WTC11 (cell line): ENCODE results near the gene FTSJ3. TPM values are rescaled to one million over a fixed set of nuclear protein-coding genes. Genes with fewer than 3 reads are reported as not detected.

Source experiments
- ATAC-seq: fragments of 200-7000 bp; cut with Tn5 transposase; 2 replicates; pipeline ENCODE4 v1.10.0; 2021; ENCODE audit warnings: mild to moderate bottlenecking, moderate library complexity
- CTCF ChIA-PET: fragments of 300-600 bp; sonication (Branson Sonifier 250); formaldehyde crosslinking; loops from one replicate; lab custom pipeline; 2021; ENCODE audit warnings: antibody characterized with exemption; lab: Charles Lee
- POLR2A ChIA-PET: fragments of 350-600 bp; sonication (Branson Sonifier 250); formaldehyde crosslinking; loops from one replicate; lab custom pipeline; 2021; ENCODE audit warnings: antibody characterized with exemption; lab: Charles Lee
- DNase-seq: peaks from one replicate; pipeline ENCODE4 v3.0.0; 2021; ENCODE audit warnings: low spot score
- H3K27ac Mint-ChIP-seq: 2 replicates; pipeline ENCODE4 v1.8.0; 2021; ENCODE audit warnings: mixed read lengths
- H3K27me3 Mint-ChIP-seq: 2 replicates; pipeline ENCODE4 v1.8.0; 2021; ENCODE audit warnings: low read depth, mild to moderate bottlenecking, moderate library complexity, mixed read lengths
- H3K36me3 Mint-ChIP-seq: 2 replicates; pipeline ENCODE4 v1.8.0; 2021; ENCODE audit warnings: mixed read lengths
- H3K4me1 Mint-ChIP-seq: 2 replicates; pipeline ENCODE4 v1.8.0; 2022; ENCODE audit warnings: mixed read lengths
- H3K4me3 Mint-ChIP-seq: 2 replicates; pipeline ENCODE4 v1.8.0; 2021; ENCODE audit warnings: mild to moderate bottlenecking, moderate library complexity, mixed read lengths
- H3K9me3 Mint-ChIP-seq: 2 replicates; pipeline ENCODE4 v1.8.0; 2021; ENCODE audit warnings: mixed read lengths
- ATF1 ChIP-seq: sonication (generic); formaldehyde crosslinking; IDR thresholded peaks from 2 replicates; pipeline ENCODE4 v1.8.1; 2023; ENCODE audit warnings: mild to moderate bottlenecking, moderate library complexity, missing genetic modification reagents
- EMX1 ChIP-seq: fragments of 250-450 bp; sonication (Bioruptor Pico); IDR thresholded peaks from 2 replicates; pipeline ENCODE4 v1.8.0; 2021; ENCODE audit warnings: mild to moderate bottlenecking
- GRHL2 ChIP-seq: fragments of 250-450 bp; sonication (Bioruptor Pico); IDR thresholded peaks from 2 replicates; pipeline ENCODE4 v1.8.0; 2022; ENCODE audit warnings: mild to moderate bottlenecking, moderate library complexity; ENCODE audit not compliant: insufficient replicate concordance, severe bottlenecking
- JUN ChIP-seq: sonication (generic); formaldehyde crosslinking; IDR thresholded peaks from 2 replicates; pipeline ENCODE4 v1.8.0; 2023; ENCODE audit warnings: mild to moderate bottlenecking, missing genetic modification reagents
- MXD4 ChIP-seq: fragments of 250-450 bp; sonication (Bioruptor Pico); IDR thresholded peaks from 2 replicates; pipeline ENCODE4 v1.8.0; 2021; ENCODE audit warnings: mild to moderate bottlenecking, moderate library complexity, borderline replicate concordance
- MYBL2 ChIP-seq: sonication (generic); formaldehyde crosslinking; IDR thresholded peaks from 2 replicates; pipeline ENCODE4 v1.8.1; 2023; ENCODE audit warnings: mild to moderate bottlenecking, moderate library complexity, missing genetic modification reagents
- NFYB ChIP-seq: sonication (generic); formaldehyde crosslinking; conservative IDR thresholded peaks from 2 replicates; pipeline ENCODE4 v1.8.0; 2022; ENCODE audit warnings: low read depth, missing genetic modification reagents
- PRRX2 ChIP-seq: fragments of 250-450 bp; sonication (Bioruptor Pico); IDR thresholded peaks from 2 replicates; pipeline ENCODE4 v1.8.0; 2021; ENCODE audit warnings: mild to moderate bottlenecking
- RELA ChIP-seq: sonication (generic); formaldehyde crosslinking; IDR thresholded peaks from 2 replicates; pipeline ENCODE4 v1.8.1; 2022; ENCODE audit warnings: missing genetic modification reagents, mild to moderate bottlenecking, borderline replicate concordance
- SP1 ChIP-seq: sonication (generic); formaldehyde crosslinking; conservative IDR thresholded peaks from 2 replicates; pipeline ENCODE4 v1.8.1; 2022; ENCODE audit warnings: missing genetic modification reagents
- TCF7 ChIP-seq: sonication (generic); formaldehyde crosslinking; IDR thresholded peaks from 2 replicates; pipeline ENCODE4 v1.8.0; 2022; ENCODE audit warnings: mild to moderate bottlenecking, low read depth, missing genetic modification reagents, moderate library complexity
- TP53 ChIP-seq: sonication (generic); formaldehyde crosslinking; IDR thresholded peaks from 2 replicates; pipeline ENCODE4 v1.8.1; 2023; ENCODE audit warnings: mild to moderate bottlenecking, missing genetic modification reagents
- ZNF121 ChIP-seq: sonication (generic); formaldehyde crosslinking; IDR thresholded peaks from 2 replicates; pipeline ENCODE4 v1.8.0; 2023; ENCODE audit warnings: missing genetic modification reagents
- ZNF138 ChIP-seq: sonication (generic); formaldehyde crosslinking; conservative IDR thresholded peaks from 2 replicates; pipeline ENCODE4 v1.8.1; 2022; ENCODE audit warnings: mild to moderate bottlenecking, moderate library complexity, missing genetic modification reagents
- ZNF263 ChIP-seq: sonication (generic); formaldehyde crosslinking; IDR thresholded peaks from 2 replicates; pipeline ENCODE4 v1.8.1; 2022; ENCODE audit warnings: low read depth, mild to moderate bottlenecking, moderate library complexity, missing genetic modification reagents
- ZNF671 ChIP-seq: fragments of 250-450 bp; sonication (Bioruptor Pico); IDR thresholded peaks from 2 replicates; pipeline ENCODE4 v1.8.0; 2021; ENCODE audit warnings: mild to moderate bottlenecking
- total RNA-seq: library from RNA; stranded (reverse); gene quantifications from 3 replicates; pipeline ENCODE4 v1.2.3, GENCODE V29; 2021
- TF ChIP-seq, protein P1 (sequence below): sonication (generic); formaldehyde crosslinking; IDR thresholded peaks from 2 replicates; pipeline ENCODE4 v1.8.1; 2023; ENCODE audit warnings: mild to moderate bottlenecking, missing genetic modification reagents, borderline replicate concordance
- TF ChIP-seq, protein P2 (sequence below): sonication (generic); formaldehyde crosslinking; IDR thresholded peaks from 2 replicates; pipeline ENCODE4 v1.8.1; 2022; ENCODE audit warnings: mild to moderate bottlenecking, moderate library complexity, missing genetic modification reagents
- TF ChIP-seq, protein P3 (sequence below): sonication (generic); formaldehyde crosslinking; IDR thresholded peaks from 2 replicates; pipeline ENCODE4 v1.8.1; 2023; ENCODE audit warnings: mild to moderate bottlenecking, missing genetic modification reagents
- TF ChIP-seq, protein P4 (sequence below): sonication (generic); formaldehyde crosslinking; IDR thresholded peaks from 2 replicates; pipeline ENCODE4 v1.8.0; 2022; ENCODE audit warnings: mild to moderate bottlenecking, missing genetic modification reagents

Gene FTSJ3
- total RNA-seq, 1 experiment from 2014 or later: 62.1 TPM

DNA sequence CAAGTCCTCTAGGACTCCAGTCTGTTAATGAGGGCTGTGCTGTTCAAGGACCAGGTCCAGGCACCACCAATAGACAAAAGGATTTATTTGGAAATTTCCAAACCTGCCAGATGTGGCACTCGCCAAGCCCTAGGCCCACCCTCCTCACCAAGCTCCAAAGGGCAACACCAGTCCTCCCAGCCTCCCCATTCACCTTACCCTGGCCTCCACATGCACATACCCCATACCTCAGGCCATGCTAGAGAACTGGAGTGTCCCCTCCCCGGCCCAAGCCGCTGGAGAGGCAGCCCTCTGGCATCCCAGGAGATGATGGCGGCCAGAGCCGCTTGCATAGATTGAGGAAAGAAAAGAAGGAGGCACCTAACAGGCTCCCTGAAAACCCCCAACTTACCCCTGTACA is 4.6 kb upstream of the FTSJ3 start:
- Mint-ChIP-seq H3K4me3 (no peak overlapping the region), H3K9me3 (no peaks in the 10 kb centered on the region), H3K36me3 (peaks cover 67% of the 10 kb centered on the region), H3K27ac (no peak overlapping the region), H3K27me3 (no peaks in the 10 kb centered on the region), H3K4me1 (peaks cover 12% of the 10 kb centered on the region)
- TF ChIP-seq SP1 (CRISPR knock-in tag) (no peak), ATF1 (CRISPR knock-in tag) (no peak), ZNF121 (no peak), MXD4 (CRISPR knock-in tag) (no peak), TCF7 (CRISPR knock-in tag) (no peak), EMX1 (CRISPR knock-in tag) (no peak), MYBL2 (CRISPR knock-in tag) (no peak), GRHL2 (no peak)
- TF ChIP-seq, protein P1, sequence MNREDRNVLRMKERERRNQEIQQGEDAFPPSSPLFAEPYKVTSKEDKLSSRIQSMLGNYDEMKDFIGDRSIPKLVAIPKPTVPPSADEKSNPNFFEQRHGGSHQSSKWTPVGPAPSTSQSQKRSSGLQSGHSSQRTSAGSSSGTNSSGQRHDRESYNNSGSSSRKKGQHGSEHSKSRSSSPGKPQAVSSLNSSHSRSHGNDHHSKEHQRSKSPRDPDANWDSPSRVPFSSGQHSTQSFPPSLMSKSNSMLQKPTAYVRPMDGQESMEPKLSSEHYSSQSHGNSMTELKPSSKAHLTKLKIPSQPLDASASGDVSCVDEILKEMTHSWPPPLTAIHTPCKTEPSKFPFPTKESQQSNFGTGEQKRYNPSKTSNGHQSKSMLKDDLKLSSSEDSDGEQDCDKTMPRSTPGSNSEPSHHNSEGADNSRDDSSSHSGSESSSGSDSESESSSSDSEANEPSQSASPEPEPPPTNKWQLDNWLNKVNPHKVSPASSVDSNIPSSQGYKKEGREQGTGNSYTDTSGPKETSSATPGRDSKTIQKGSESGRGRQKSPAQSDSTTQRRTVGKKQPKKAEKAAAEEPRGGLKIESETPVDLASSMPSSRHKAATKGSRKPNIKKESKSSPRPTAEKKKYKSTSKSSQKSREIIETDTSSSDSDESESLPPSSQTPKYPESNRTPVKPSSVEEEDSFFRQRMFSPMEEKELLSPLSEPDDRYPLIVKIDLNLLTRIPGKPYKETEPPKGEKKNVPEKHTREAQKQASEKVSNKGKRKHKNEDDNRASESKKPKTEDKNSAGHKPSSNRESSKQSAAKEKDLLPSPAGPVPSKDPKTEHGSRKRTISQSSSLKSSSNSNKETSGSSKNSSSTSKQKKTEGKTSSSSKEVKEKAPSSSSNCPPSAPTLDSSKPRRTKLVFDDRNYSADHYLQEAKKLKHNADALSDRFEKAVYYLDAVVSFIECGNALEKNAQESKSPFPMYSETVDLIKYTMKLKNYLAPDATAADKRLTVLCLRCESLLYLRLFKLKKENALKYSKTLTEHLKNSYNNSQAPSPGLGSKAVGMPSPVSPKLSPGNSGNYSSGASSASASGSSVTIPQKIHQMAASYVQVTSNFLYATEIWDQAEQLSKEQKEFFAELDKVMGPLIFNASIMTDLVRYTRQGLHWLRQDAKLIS (CRISPR knock-in tag): no peak
- TF ChIP-seq, protein P2, sequence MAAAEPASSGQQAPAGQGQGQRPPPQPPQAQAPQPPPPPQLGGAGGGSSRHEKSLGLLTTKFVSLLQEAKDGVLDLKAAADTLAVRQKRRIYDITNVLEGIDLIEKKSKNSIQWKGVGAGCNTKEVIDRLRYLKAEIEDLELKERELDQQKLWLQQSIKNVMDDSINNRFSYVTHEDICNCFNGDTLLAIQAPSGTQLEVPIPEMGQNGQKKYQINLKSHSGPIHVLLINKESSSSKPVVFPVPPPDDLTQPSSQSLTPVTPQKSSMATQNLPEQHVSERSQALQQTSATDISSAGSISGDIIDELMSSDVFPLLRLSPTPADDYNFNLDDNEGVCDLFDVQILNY (CRISPR knock-in tag): no peak
- DNase-seq (no peak), ATAC-seq (no peak)
- POLR2A ChIA-PET: no interaction called here
- CTCF ChIA-PET: no interaction called here

DNA sequence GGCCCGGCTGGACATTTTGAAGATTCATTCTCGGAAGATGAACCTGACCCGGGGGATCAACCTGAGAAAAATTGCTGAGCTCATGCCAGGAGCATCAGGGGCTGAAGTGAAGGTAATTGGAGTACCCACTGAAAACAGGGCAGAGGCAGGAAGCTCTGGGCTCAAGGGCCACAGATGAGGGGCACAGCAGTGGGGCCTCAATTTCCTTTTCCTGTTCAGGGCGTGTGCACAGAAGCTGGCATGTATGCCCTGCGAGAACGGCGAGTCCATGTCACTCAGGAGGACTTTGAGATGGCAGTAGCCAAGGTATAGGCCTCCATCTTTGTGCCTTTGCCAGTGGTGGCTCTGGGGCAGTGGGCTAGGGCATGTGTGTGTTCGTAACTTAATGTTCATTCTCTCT is 4.0 kb upstream of the FTSJ3 start:
- Mint-ChIP-seq H3K27ac (no peak overlapping the region), H3K9me3 (no peaks in the 10 kb centered on the region), H3K36me3 (peaks cover 65% of the 10 kb centered on the region), H3K4me3 (no peak overlapping the region), H3K4me1 (peaks cover 12% of the 10 kb centered on the region), H3K27me3 (no peaks in the 10 kb centered on the region)
- ChIA-PET POLR2A (no interaction called here), CTCF (no interaction called here)
- DNase-seq (no peak), ATAC-seq (no peak)
- TF ChIP-seq, protein P3, sequence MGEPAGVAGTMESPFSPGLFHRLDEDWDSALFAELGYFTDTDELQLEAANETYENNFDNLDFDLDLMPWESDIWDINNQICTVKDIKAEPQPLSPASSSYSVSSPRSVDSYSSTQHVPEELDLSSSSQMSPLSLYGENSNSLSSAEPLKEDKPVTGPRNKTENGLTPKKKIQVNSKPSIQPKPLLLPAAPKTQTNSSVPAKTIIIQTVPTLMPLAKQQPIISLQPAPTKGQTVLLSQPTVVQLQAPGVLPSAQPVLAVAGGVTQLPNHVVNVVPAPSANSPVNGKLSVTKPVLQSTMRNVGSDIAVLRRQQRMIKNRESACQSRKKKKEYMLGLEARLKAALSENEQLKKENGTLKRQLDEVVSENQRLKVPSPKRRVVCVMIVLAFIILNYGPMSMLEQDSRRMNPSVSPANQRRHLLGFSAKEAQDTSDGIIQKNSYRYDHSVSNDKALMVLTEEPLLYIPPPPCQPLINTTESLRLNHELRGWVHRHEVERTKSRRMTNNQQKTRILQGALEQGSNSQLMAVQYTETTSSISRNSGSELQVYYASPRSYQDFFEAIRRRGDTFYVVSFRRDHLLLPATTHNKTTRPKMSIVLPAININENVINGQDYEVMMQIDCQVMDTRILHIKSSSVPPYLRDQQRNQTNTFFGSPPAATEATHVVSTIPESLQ (CRISPR knock-in tag): no peak
- no peak for TF ChIP-seq TP53 (CRISPR knock-in tag)
- no peak for TF ChIP-seq ZNF138 (CRISPR knock-in tag)
- TF ChIP-seq, protein P4, sequence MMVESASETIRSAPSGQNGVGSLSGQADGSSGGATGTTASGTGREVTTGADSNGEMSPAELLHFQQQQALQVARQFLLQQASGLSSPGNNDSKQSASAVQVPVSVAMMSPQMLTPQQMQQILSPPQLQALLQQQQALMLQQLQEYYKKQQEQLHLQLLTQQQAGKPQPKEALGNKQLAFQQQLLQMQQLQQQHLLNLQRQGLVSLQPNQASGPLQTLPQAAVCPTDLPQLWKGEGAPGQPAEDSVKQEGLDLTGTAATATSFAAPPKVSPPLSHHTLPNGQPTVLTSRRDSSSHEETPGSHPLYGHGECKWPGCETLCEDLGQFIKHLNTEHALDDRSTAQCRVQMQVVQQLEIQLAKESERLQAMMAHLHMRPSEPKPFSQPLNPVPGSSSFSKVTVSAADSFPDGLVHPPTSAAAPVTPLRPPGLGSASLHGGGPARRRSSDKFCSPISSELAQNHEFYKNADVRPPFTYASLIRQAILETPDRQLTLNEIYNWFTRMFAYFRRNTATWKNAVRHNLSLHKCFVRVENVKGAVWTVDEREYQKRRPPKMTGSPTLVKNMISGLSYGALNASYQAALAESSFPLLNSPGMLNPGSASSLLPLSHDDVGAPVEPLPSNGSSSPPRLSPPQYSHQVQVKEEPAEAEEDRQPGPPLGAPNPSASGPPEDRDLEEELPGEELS: no peak
- no peak for TF ChIP-seq ZNF671
- TF ChIP-seq PRRX2 (CRISPR knock-in tag): no peak
- TF ChIP-seq NFYB (CRISPR knock-in tag): no peak
- no peak for TF ChIP-seq RELA (CRISPR knock-in tag)
- no peak for TF ChIP-seq ZNF263
- no peak for TF ChIP-seq JUN (CRISPR knock-in tag)
- TF ChIP-seq MYBL2 (CRISPR knock-in tag): no peak
- TF ChIP-seq TCF7 (CRISPR knock-in tag): no peak
